Measurements from ENCODE around the gene GRK3. TPM values are rescaled to one million over a fixed set of nuclear protein-coding genes. Genes with fewer than 3 reads are reported as not detected.

GRK3 gene
- total and polyA plus RNA-seq, 2 of the 4 experiments (the other 2 are of a cell fraction), result 0.58 to 1.6 TPM

DNA sequence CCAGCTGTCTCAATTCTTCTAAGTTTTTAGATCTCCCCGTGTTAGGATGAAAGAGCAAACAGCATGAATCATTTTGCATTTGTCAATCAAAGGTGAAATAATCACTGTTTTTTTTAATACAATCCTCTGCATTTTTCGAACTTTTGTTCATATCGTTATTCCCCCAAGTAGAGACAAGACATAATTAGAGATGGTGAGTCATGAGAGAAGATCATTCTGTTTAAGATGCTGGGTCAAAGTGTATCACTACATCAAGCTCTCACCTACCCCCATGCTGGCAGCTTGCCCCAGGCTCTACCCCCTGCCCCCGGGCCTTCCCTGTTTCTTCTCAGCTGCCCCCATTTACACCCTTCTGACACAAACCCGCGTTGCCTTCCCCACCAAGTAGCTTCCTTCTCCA is 147.0 kb downstream of the GRK3 start:
- no peaks in the 10 kb centered on the region for H3K79me1 ChIP-seq (ENCODE audit: low read depth in 1 of 2, low read length in 2 of 2)
- ChIA-PET POLR2A (ENCODE audit: unreplicated experiment) (no interaction called here), CTCF (interaction anchor here (0.7 to 1.3 kb wide), 2 partner anchors 19 to 61 kb away, joined by 3 to 4 read pairs; no protein-coding TSS in a partner anchor)
- H3K9me3 ChIP-seq (ENCODE audit: control insufficient read depth, insufficient read depth, low read length), result no peaks in the 10 kb centered on the region
- no peaks in the 10 kb centered on the region for H4K20me1 ChIP-seq (ENCODE audit: insufficient read depth, low read length)
- H3K56ac ChIP-seq (ENCODE audit: extremely low read depth, insufficient read depth, low read length), result no peak overlapping the region
- ATAC-seq (ENCODE audit: low read depth) (no peak), DNase-seq (no peak)
- no peaks in the 10 kb centered on the region for H3K4me1 ChIP-seq (ENCODE audit: control insufficient read depth, insufficient read depth, low read length)
- H2BK120ac ChIP-seq (ENCODE audit: low read depth, low read length), result no peak overlapping the region
- intact Hi-C loops (cut with micrococcal nuclease), result no loop called here
- H2BK20ac ChIP-seq (ENCODE audit: low read depth, low read length), result no peak overlapping the region
- no TSS peak for BruUV-seq (replicated peaks)
- dilution Hi-C loops (cut with HindIII; ENCODE audit: low sequenced_read_pairs, unreplicated experiment), result no loop called here
- H3K18ac ChIP-seq (ENCODE audit: low read depth, low read length), result no peak overlapping the region
- H3K9ac ChIP-seq (ENCODE audit: low read depth, low read length), result no peak overlapping the region
- no peak overlapping the region for H4K5ac ChIP-seq (ENCODE audit: low read depth, low read length)
- no peak overlapping the region for H2BK5ac ChIP-seq (ENCODE audit: low read depth, low read length, poor library complexity, severe bottlenecking)
- H2AFZ ChIP-seq (replicated peaks; ENCODE audit: low read length, poor library complexity), result no peak overlapping the region
- H2AK5ac ChIP-seq (ENCODE audit: low read depth, low read length), result no peak overlapping the region
- no peaks in the 10 kb centered on the region for H3K36me3 ChIP-seq (ENCODE audit: control insufficient read depth, insufficient read depth, low read length)
- no peak overlapping the region for H3K4me3 ChIP-seq (ENCODE audit: insufficient read depth, low read depth, low read length)
- H3K23ac ChIP-seq (ENCODE audit: low read depth, low read length), result no peak overlapping the region
- H4K8ac ChIP-seq (ENCODE audit: low read depth in 2 of 2, low read length in 2 of 2), result no peak overlapping the region
- no peak overlapping the region for H3K4ac ChIP-seq (ENCODE audit: low read depth, low read length)
- H2BK15ac ChIP-seq (ENCODE audit: low read depth, low read length), result no peak overlapping the region
- TF ChIP-seq, protein P1, sequence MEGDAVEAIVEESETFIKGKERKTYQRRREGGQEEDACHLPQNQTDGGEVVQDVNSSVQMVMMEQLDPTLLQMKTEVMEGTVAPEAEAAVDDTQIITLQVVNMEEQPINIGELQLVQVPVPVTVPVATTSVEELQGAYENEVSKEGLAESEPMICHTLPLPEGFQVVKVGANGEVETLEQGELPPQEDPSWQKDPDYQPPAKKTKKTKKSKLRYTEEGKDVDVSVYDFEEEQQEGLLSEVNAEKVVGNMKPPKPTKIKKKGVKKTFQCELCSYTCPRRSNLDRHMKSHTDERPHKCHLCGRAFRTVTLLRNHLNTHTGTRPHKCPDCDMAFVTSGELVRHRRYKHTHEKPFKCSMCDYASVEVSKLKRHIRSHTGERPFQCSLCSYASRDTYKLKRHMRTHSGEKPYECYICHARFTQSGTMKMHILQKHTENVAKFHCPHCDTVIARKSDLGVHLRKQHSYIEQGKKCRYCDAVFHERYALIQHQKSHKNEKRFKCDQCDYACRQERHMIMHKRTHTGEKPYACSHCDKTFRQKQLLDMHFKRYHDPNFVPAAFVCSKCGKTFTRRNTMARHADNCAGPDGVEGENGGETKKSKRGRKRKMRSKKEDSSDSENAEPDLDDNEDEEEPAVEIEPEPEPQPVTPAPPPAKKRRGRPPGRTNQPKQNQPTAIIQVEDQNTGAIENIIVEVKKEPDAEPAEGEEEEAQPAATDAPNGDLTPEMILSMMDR (conservative IDR thresholded peaks at IDR 0.05; ENCODE audit: low read depth, low read length), result no peak
- TF ChIP-seq RCOR1 (IDR thresholded peaks at IDR 0.05; ENCODE audit: insufficient replicate concordance, low read length), result no peak
- no peak for TF ChIP-seq BHLHE40 (IDR thresholded peaks at IDR 0.05; ENCODE audit: low read depth, low read length)
- TF ChIP-seq CEBPB (IDR thresholded peaks at IDR 0.05; ENCODE audit: low read depth, low read length), result no peak
- no peak for TF ChIP-seq RAD21 (IDR thresholded peaks at IDR 0.05; ENCODE audit: low read length)
- TF ChIP-seq, protein P2, sequence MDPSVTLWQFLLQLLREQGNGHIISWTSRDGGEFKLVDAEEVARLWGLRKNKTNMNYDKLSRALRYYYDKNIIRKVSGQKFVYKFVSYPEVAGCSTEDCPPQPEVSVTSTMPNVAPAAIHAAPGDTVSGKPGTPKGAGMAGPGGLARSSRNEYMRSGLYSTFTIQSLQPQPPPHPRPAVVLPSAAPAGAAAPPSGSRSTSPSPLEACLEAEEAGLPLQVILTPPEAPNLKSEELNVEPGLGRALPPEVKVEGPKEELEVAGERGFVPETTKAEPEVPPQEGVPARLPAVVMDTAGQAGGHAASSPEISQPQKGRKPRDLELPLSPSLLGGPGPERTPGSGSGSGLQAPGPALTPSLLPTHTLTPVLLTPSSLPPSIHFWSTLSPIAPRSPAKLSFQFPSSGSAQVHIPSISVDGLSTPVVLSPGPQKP (IDR thresholded peaks at IDR 0.05; ENCODE audit: borderline replicate concordance, low read depth, low read length), result no peak
- no peak for TF ChIP-seq MAZ (IDR thresholded peaks at IDR 0.05; ENCODE audit: borderline replicate concordance, low read depth, low read length)
- TF ChIP-seq, protein P3, sequence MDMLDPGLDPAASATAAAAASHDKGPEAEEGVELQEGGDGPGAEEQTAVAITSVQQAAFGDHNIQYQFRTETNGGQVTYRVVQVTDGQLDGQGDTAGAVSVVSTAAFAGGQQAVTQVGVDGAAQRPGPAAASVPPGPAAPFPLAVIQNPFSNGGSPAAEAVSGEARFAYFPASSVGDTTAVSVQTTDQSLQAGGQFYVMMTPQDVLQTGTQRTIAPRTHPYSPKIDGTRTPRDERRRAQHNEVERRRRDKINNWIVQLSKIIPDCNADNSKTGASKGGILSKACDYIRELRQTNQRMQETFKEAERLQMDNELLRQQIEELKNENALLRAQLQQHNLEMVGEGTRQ (IDR thresholded peaks at IDR 0.05; ENCODE audit: low read depth, low read length), result no peak
- in situ Hi-C loops (cut with MboI; ENCODE audit: low sequenced_read_pairs), result no loop called here
- no peak overlapping the region for H3K4me2 ChIP-seq (ENCODE audit: low read depth, low read length)
- no CpG with 5 or more reads among the region's 6 CpGs for WGBS, 2 experiments (ENCODE audit: extremely low coverage in 2 of 2, insufficient read length in 1 of 2)
- H3K27me3 ChIP-seq (ENCODE audit: control insufficient read depth, insufficient read depth, low read length), result no peaks in the 10 kb centered on the region
- H3K14ac ChIP-seq (replicated peaks; ENCODE audit: low read depth, low read length), result no peak overlapping the region
- no peak overlapping the region for H3K27ac ChIP-seq (ENCODE audit: insufficient read depth, low read length)
- H2AK9ac ChIP-seq (replicated peaks; ENCODE audit: low read depth, low read length, poor library complexity), result no peak overlapping the region
- no peaks in the 10 kb centered on the region for H3K9me1 ChIP-seq (ENCODE audit: insufficient read depth, low read length)
- no peak overlapping the region for H4K91ac ChIP-seq (ENCODE audit: insufficient read depth, low read depth, low read length)

All from IMR-90 (cell line).